IPS-18c (cell line): Measurements from ENCODE around the gene KIF1C.
"Not testable (repeated sequence)": the region's sequence is repeated elsewhere in the genome, so short reads cannot be mapped to it uniquely, and the experiment has no call there.

Source experiments
- H3K4me3 ChIP-seq: 2 replicates; pipeline ENCODE4 v1.7.0; 2013; ENCODE audit warnings: low read depth, mild to moderate bottlenecking, low read length, moderate library complexity; ENCODE audit not compliant: insufficient read depth
- H3K9me3 ChIP-seq: one replicate; pipeline ENCODE4 v1.6.1; 2013; ENCODE audit warnings: mild to moderate bottlenecking, low read length, moderate library complexity; ENCODE audit not compliant: control insufficient read depth, insufficient read depth

Gene KIF1C

DNA sequence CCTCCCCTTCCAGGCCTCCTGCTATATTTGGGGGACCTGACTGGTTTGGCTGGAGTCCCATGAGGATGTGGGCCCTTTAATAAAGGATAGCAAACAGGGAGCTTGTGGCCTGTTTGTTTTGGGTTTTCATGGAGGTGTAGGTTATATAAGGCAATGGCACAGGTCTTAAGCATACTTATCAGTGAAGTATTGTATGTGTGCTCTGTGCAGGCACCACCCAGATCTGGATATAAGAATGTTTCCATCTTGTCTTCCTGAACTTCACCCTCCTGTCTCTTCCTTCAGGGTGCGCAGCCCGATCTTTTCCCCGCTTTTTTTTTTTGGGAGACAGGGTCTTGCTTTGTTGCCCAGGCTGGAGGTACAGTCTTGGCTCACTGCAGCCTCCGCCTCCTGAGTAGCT lies 26.9 kb downstream of the KIF1C start:
- no peaks in the 10 kb centered on the region for H3K9me3 ChIP-seq
- no peak overlapping the region for H3K4me3 ChIP-seq

DNA sequence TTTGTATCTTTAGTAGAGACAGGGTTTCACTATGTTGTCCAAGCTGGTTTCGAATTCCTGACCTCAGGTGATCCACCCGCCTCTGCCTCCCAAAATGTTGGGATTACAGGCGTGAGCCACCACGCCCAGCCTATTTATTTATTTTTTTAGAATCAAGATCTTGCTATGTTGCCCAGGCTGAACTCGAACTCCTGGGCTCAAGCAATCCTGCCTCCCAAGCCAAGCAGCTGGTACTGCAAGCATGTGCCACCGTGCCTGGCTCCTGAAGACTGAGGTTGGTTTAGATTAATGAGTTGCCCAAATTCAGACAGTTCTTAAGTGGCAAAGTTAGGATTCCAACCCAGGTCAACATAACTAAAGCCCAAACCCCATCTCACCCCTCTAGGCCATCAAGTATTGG lies 29.5 kb downstream of the KIF1C start:
- Histone ChIP-seq H3K9me3 (no peaks in the 10 kb centered on the region), H3K4me3 (no peak overlapping the region)

- H3K4me3 ChIP-seq, result no peak overlapping the region
- H3K9me3 ChIP-seq, result no peaks in the 10 kb centered on the region
These were observed 30.2 kb downstream of the KIF1C start for GRCh38 chr17:5027916-5028315.

GRCh38 chr17:5030168-5030567 lies 32.4 kb downstream of the KIF1C start:
- not testable (repeated sequence) for H3K4me3 ChIP-seq, H3K9me3 ChIP-seq

DNA sequence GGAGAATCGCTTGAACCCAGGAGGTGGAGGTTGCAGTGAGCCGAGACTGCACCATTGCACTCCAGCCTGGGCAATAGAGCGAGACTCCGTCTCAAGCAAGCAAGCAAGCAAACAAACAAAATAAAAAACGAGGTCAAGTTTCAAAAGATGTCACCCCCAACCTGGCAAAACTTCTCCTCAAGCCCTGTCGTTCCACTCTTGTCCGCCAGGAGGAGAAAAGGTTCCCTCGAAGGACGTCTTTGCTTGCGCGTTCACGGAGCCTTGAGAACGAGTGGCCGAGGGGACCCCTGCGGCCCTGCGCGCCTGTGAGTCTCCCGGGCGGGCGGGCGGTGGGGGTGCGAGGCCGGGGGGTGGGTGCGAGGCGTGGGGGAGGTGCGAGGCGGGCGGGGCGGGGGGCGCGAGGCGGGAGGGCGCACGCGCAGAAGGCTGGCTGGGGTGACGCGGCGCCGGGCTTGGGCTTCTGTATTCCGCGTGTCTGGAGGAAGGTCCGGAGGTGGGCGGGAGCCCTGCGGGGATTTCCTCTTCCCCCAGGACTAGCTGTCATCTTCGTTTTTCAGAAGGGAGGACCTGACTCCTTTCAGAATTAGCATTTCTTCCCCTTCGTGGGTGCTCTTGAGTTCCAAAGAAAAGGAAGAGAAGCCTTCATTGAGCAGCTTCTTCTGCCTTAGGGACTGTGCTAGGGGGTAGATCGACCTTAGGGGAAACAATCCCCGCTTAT lies 33.8 kb downstream of the KIF1C start:
- Histone ChIP-seq H3K9me3 (no peaks in the 10 kb centered on the region), H3K4me3 (peak overlapping the region; percentile 40)

DNA sequence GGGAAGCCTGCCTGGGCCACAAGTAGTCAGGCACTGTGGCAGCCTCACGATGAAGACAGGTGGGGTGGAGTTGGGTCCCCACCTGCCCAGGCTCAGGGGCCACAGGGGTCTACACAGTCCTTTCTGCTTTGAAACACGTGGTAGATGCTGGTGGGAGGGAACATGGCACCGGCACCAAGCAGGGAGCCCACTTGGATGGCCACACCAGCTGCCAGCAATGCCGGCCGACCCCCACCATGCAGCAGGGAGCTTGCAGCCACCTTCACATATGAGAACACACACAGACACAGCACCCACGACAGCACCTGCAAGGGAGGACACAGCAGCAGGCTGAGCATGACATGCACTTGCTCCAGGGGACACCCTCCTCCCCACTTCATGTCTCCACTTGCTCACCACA lies 35.1 kb downstream of the KIF1C start:
- H3K4me3 ChIP-seq, result no peak overlapping the region
- no peaks in the 10 kb centered on the region for H3K9me3 ChIP-seq

- H3K4me3 ChIP-seq, result no peak overlapping the region
These were observed 35.7 kb downstream of the KIF1C start for GRCh38 chr17:5033352-5034015.

GRCh38 chr17:5034063-5034462 lies 36.3 kb downstream of the KIF1C start:
- no peak overlapping the region for H3K4me3 ChIP-seq
- no peaks in the 10 kb centered on the region for H3K9me3 ChIP-seq

More at GRCh38 chr17:5033352-5034015, 35.7 kb downstream of the KIF1C start:
- no peaks in the 10 kb centered on the region for H3K9me3 ChIP-seq

DNA sequence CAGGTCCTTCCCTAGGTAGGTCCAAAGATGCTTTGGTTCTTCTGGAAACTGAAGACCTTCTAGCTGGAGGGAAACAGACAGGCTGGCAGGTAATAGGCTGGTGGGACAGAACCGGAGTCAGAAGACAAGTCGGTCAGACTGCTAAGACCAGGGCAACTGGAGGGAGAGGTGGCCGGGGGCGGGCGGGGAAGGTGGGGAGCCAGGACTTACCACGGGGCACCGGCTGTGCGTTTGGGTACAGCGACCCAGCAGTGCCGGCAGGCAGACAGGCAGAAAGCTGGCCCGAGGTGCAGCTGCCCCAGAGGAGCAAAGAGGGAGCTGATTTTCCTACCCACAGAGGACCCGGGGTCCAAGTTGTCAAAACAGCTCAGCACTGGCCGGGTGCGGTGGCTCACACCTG lies 36.9 kb downstream of the KIF1C start:
- Histone ChIP-seq H3K9me3 (no peaks in the 10 kb centered on the region), H3K4me3 (no peak overlapping the region)

- H3K9me3 ChIP-seq, result no peaks in the 10 kb centered on the region
- H3K4me3 ChIP-seq, result peak within 1 kb of the TSS; percentile 44
These were observed 37.6 kb downstream of the KIF1C start, which contains the start of gene SLC52A1 for GRCh38 chr17:5035315-5035714. TSS of gene SLC52A1 (minus strand) at chr17:5035426. CDS start at chr17:5034606, 820 bp downstream.

- Histone ChIP-seq H3K4me3 (no peak overlapping the region), H3K9me3 (peaks cover 2% of the 10 kb centered on the region)
These were observed 44.6 kb downstream of the KIF1C start for GRCh38 chr17:5042157-5043022.

DNA sequence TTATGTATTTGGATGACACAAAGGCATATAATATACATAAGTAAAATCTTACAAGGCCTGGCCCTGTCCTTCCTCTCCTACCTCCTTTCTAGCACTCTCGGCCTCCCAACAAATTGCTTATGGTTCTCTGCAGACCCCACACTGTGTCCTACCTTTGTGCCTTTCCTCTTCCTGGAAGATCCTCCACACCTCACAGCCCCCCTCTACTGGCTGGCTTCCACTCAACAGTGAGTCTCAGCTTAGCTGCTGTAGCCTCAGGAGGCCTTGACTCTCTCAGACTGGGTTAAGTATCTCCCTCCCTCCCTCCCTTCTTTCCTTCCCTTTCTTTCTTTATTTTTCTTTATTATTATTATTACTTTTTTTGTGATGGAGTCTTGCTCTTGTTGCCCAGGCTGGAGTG lies 45.8 kb downstream of the KIF1C start:
- no peak overlapping the region for H3K4me3 ChIP-seq
- peaks cover 2% of the 10 kb centered on the region for H3K9me3 ChIP-seq

GRCh38 chr17:5044630-5045029 lies 46.9 kb downstream of the KIF1C start:
- Histone ChIP-seq H3K4me3 (no peak overlapping the region), H3K9me3 (peaks cover 2% of the 10 kb centered on the region)

- Histone ChIP-seq H3K4me3 (no peak overlapping the region), H3K9me3 (peaks cover 2% of the 10 kb centered on the region)
These were observed 47.7 kb downstream of the KIF1C start for GRCh38 chr17:5045496-5045895.

DNA sequence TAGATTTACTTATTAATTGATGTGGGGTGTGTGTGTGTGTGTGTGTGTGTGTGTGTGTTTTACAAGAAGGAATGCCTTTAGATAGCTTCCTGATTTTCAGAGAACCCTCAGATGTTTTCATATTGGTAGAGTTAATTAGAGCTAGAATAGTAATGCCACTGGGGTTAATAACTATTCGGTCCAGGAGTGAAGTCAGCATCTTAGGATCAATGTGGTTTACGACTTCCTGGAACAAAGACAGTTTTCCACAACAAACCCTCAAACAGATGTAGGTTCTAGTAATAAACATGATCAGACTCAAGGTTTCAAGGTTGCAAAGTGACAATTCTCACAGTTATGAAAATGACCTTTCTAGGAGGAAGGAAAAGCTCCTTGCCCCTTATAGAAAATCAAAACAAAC lies 49.7 kb downstream of the KIF1C start:
- H3K9me3 ChIP-seq, result peaks cover 2% of the 10 kb centered on the region
- no peak overlapping the region for H3K4me3 ChIP-seq

- Histone ChIP-seq H3K9me3 (no peaks in the 10 kb centered on the region), H3K4me3 (no peak overlapping the region)
These were observed 51.6 kb downstream of the KIF1C start for GRCh38 chr17:5049314-5049841.

- H3K9me3 ChIP-seq, result no peaks in the 10 kb centered on the region
- no peak overlapping the region for H3K4me3 ChIP-seq
These were observed 52.5 kb downstream of the KIF1C start for GRCh38 chr17:5050278-5050677.
